K562 (cell line): ENCODE results near the gene GPR108. TPM values are rescaled to one million over a fixed set of nuclear protein-coding genes. Genes with fewer than 3 reads are reported as not detected.

ENCODE experiments used
- ATAC-seq: fragments of 200-7000 bp; cut with Tn5 transposase; 3 replicates; pipeline ENCODE4 v1.9.1; 2020; ENCODE audit warnings: moderate library complexity
- BruUV-seq: library from RNA; stranded (reverse); fragments of 400-500 nt; replicated peaks from 2 replicates; lab custom pipeline; 2021; lab: Mats Ljungman, UMichigan
- CTCF ChIA-PET: fragments of 300-600 bp; formaldehyde crosslinking; extraction: SDS; loops from one replicate; lab custom pipeline; 2021; ENCODE audit warnings: low intra/inter-chr PET ratio; lab: Yijun Ruan, JAX
- POLR2A ChIA-PET: fragments of 300-600, 350-650 bp; sonication (Branson Sonifier 250); formaldehyde crosslinking; extraction: SDS; loops from one replicate; lab custom pipeline; 2021; ENCODE audit warnings: antibody characterized with exemption, inconsistent platforms; lab: Yijun Ruan, JAX
- DNase-seq, 4 experiments: peaks; one replicate each; pipeline versions ENCODE4 v3.0.0 to v3.0.0-alpha.2; 2011 to 2018; ENCODE audit warnings: low spot score in 3 of 4, mixed read lengths in 3 of 4; ENCODE audit errors: extremely low read depth in 1 of 4
- FAIRE-seq: peaks from 2 replicates; lab custom pipeline; 2011; peaks lifted over from hg19 to GRCh38; lab: Jason Lieb, UNC
- H2AFZ ChIP-seq: 2 replicates; pipeline ENCODE4 v1.6.0; 2011; ENCODE audit warnings: low read depth, low read length, control low read depth, inconsistent platforms
- H3K27ac ChIP-seq: fragments of 200-600 bp; 3 replicates; pipeline ENCODE4 v1.8.0; 2011; ENCODE audit warnings: low read depth, mild to moderate bottlenecking, control low read depth, inconsistent platforms, low read length, moderate library complexity, mixed read lengths; ENCODE audit errors: extremely low read depth
- H3K27me3 ChIP-seq, 2 experiments: fragments of 300-600 bp in 1 of 2; 2 replicates in 1 of 2; 3 replicates in 1 of 2; pipeline versions ENCODE4 v1.6.0 to v1.8.0; 2011; ENCODE audit warnings: inconsistent platforms in 2 of 2, low read length in 2 of 2, mild to moderate bottlenecking in 1 of 2, mixed read lengths in 1 of 2, moderate library complexity in 1 of 2; ENCODE audit not compliant: control insufficient read depth in 2 of 2, insufficient read depth in 2 of 2
- H3K36me3 ChIP-seq: fragments of 300-600 bp; 3 replicates; pipeline ENCODE4 v1.8.0; 2011; ENCODE audit warnings: mild to moderate bottlenecking, low read length, inconsistent platforms; ENCODE audit not compliant: control insufficient read depth, insufficient read depth
- H3K4me1 ChIP-seq, 2 experiments: fragments of 200-600 bp in 1 of 2; replicated peaks in 1 of 2; 2 replicates in 1 of 2; 3 replicates in 1 of 2; pipeline versions ENCODE4 v1.5.1 to v1.8.0; 2011; ENCODE audit warnings: inconsistent platforms in 2 of 2, low read length in 2 of 2, mild to moderate bottlenecking in 1 of 2, mixed read lengths in 1 of 2, moderate library complexity in 1 of 2; ENCODE audit not compliant: control insufficient read depth in 2 of 2, insufficient read depth in 2 of 2
- H3K4me2 ChIP-seq: 2 replicates; pipeline ENCODE4 v1.6.1; 2011; ENCODE audit warnings: low read length, control low read depth, inconsistent platforms, mixed read lengths; ENCODE audit not compliant: insufficient read depth
- H3K4me3 ChIP-seq: fragments of 200-600 bp; sonication (generic), shearing (Covaris generic); 2 replicates; pipeline ENCODE4 v1.5.1; 2016; ENCODE audit warnings: control low read depth, inconsistent platforms
- H3K79me2 ChIP-seq: fragments of 200-600 bp; 3 replicates; pipeline ENCODE4 v1.8.0; 2011; ENCODE audit warnings: low read length, inconsistent platforms; ENCODE audit not compliant: control insufficient read depth, insufficient read depth
- H3K9ac ChIP-seq, 2 experiments: 2 replicates each; pipeline versions ENCODE4 v1.6.0 to v1.6.1; 2011; ENCODE audit warnings: low read depth in 2 of 2, low read length in 2 of 2, control low read depth in 1 of 2, inconsistent platforms in 1 of 2, mild to moderate bottlenecking in 1 of 2, mixed read lengths in 1 of 2; ENCODE audit not compliant: insufficient read depth in 1 of 2
- H3K9me1 ChIP-seq: one replicate; pipeline ENCODE4 v1.6.0; 2011; ENCODE audit warnings: inconsistent platforms, mild to moderate bottlenecking, low read length, moderate library complexity; ENCODE audit not compliant: control insufficient read depth, insufficient read depth
- H3K9me3 ChIP-seq: replicated peaks from 2 replicates; pipeline ENCODE4 v1.5.1; 2011; ENCODE audit warnings: low read depth, low read length, inconsistent platforms; ENCODE audit not compliant: control insufficient read depth, insufficient read depth
- H4K20me1 ChIP-seq: replicated peaks from 2 replicates; pipeline ENCODE4 v1.6.1; 2011; ENCODE audit warnings: low read length, inconsistent platforms, mixed read lengths; ENCODE audit not compliant: control insufficient read depth, insufficient read depth
- CREM ChIP-seq: IDR thresholded peaks from 2 replicates; pipeline ENCODE4 v1.6.1; 2014; ENCODE audit warnings: antibody characterized with exemption, low read depth
- GABPB1 ChIP-seq: sonication (generic); formaldehyde crosslinking; IDR thresholded peaks from 2 replicates; pipeline ENCODE4 v1.8.0; 2022; ENCODE audit warnings: mild to moderate bottlenecking, missing genetic modification reagents
- HMGN3 ChIP-seq: IDR thresholded peaks from 2 replicates; pipeline ENCODE4 v1.6.1; 2011; ENCODE audit warnings: borderline replicate concordance, low read depth, mild to moderate bottlenecking, mixed read lengths, low read length; ENCODE audit not compliant: insufficient read length; ENCODE audit errors: extremely low read depth
- POLR2A ChIP-seq: fragments of 450-650 bp; conservative IDR thresholded peaks from 2 replicates; pipeline ENCODE4 v1.6.1; 2016
- SIN3A ChIP-seq, 2 experiments: fragments of 150-350 bp in 1 of 2; IDR thresholded peaks; 2 replicates each; pipeline ENCODE4 v1.6.1; 2011 to 2016; ENCODE audit warnings: borderline replicate concordance in 2 of 2, low read depth in 2 of 2, low read length in 2 of 2, mild to moderate bottlenecking in 2 of 2, moderate library complexity in 2 of 2; ENCODE audit not compliant: control insufficient read depth in 1 of 2
- SUPT5H ChIP-seq: fragments of 450-650 bp; IDR thresholded peaks from 2 replicates; pipeline ENCODE4 v1.6.1; 2016
- TARDBP ChIP-seq: fragments of 450-650 bp; IDR thresholded peaks from 2 replicates; pipeline ENCODE4 v1.6.1; 2016
- TBP ChIP-seq: optimal IDR thresholded peaks from 2 replicates; pipeline ENCODE3; 2011; ENCODE audit warnings: low read depth, low read length, improper control_type of control experiment
- ZFX ChIP-seq: sonication (generic); formaldehyde crosslinking; IDR thresholded peaks from 2 replicates; pipeline ENCODE4 v1.8.0; 2022; ENCODE audit warnings: mild to moderate bottlenecking, missing genetic modification reagents, moderate library complexity
- WGBS: fragments of 100-300 bp; shearing (Covaris generic); methylation state at CpG from one replicate; pipeline ENCODE4 v1.1.6; 2016; ENCODE audit warnings: low coverage, mixed read lengths; ENCODE audit not compliant: insufficient coverage; ENCODE audit errors: missing lambda C conversion rate; 5-methylcytosine and 5-hydroxymethylcytosine counted together
- in situ Hi-C: fragments of 300-500 bp; cut with MboI; formaldehyde crosslinking; loops from 4 replicates; pipeline ENCODE4 v1.15.0; 2018; ENCODE audit warnings: inconsistent platforms, mixed read lengths
- intact Hi-C: fragments of 100-400 bp; cut with micrococcal nuclease; formaldehyde crosslinking; loops from 2 replicates; pipeline ENCODE4 v1.14.2; 2022
- polyA plus RNA-seq, 8 experiments: library from polyadenylated mRNA; depleted of rRNA in 4 of 8; stranded (reverse) in 5 of 8; unstranded in 3 of 8; fragments of >200 nt; fragmentation: Nextera tagmentation in 2 of 8; fragmentation: Illumina TruSeq in 1 of 8; extraction: Ambion mirVana in 2 of 8; extraction: Trizol in 1 of 8; gene quantifications; 2 replicates each; pipeline versions ENCODE4 v1.2.1 to v1.2.3, GENCODE V29; 2011 to 2014; ENCODE audit warnings: inconsistent platforms in 1 of 8, missing spikeins in 1 of 8
- total RNA-seq, 7 experiments: library from RNA; depleted of rRNA in 6 of 7; stranded (reverse); fragments of >200 nt in 6 of 7; fragmentation: Illumina TruSeq in 2 of 7; extraction: Trizol in 2 of 7; gene quantifications; 2 replicates each; pipeline versions ENCODE4 v1.2.1 to v1.2.3, GENCODE V29; 2011 to 2021; ENCODE audit warnings: low replicate concordance in 1 of 7
- TF ChIP-seq, protein P1 (sequence below): sonication (generic); formaldehyde crosslinking; IDR thresholded peaks from 2 replicates; pipeline ENCODE4 v1.8.0; 2022; ENCODE audit warnings: mild to moderate bottlenecking, missing genetic modification reagents
- TF ChIP-seq, protein P2 (sequence below), 2 experiments: fragments of 200-800 bp in 1 of 2; sonication (Bioruptor generic) in 1 of 2; sonication (generic) in 1 of 2; formaldehyde crosslinking in 1 of 2; IDR thresholded peaks in 1 of 2; conservative IDR thresholded peaks in 1 of 2; 2 replicates each; pipeline versions ENCODE4 v1.5.0 to v1.6.1; 2016 to 2020; ENCODE audit warnings: missing compliant biosample characterization in 1 of 2, missing genetic modification characterization in 1 of 2, missing genetic modification reagents in 1 of 2
- TF ChIP-seq, protein P3 (sequence below): fragments of 200-800 bp; sonication (Bioruptor generic); IDR thresholded peaks from 2 replicates; pipeline ENCODE4 v1.6.1; 2017; ENCODE audit warnings: missing genetic modification characterization, missing compliant biosample characterization
- TF ChIP-seq, protein P4 (sequence below): fragments of 450-650 bp; IDR thresholded peaks from 2 replicates; pipeline ENCODE4 v1.6.1; 2018; ENCODE audit not compliant: partially characterized antibody

Gene GPR108
- total and polyA plus RNA-seq, 9 of the 15 experiments (the other 6 are each of a cell fraction or from before 2014, with no cell fraction given): 2.4 to 33.2 (median 24.4) TPM

DNA sequence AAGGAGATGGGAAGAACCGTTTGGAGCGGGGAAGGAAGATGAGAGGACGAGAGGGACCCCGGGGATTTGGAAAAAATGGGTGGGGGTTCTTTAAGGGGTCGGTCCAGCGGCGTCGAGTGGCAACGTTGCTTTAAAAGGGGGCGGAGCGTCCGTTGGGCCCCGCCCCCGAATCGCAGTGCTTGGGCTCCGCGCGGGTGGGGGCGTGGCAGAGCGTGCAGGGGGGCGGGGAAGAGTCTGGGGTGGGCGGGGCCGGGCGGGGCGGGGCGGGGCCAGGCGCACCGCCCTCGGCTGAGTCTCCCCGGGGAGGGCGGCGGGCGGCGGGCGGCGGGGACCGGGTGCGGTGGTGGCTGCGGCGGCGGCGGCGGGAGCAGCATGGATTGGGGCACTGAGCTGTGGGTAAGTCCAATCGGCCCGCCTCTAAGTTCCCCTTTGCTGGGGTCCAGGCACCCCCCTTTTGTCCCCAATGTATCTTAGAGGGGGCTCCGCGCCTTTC, 2.1 kb upstream of the GPR108 start, which contains the start of gene TRIP10:
Gene TRIP10, plus strand, starts transcription at position 291 of the 493 bp plus-strand sequence. Its CDS starts 82 bp downstream, at position 373.
- Histone ChIP-seq H3K79me2 (peaks cover 44% of the 10 kb centered on the region), H3K4me1 (peaks cover 34 to 64% of the 10 kb centered on the region in 2 experiments), H3K9ac (peak within 1 kb of the TSS; percentile 82 to 97), H2AFZ (peak within 1 kb of the TSS; percentile 87), H3K36me3 (peaks cover 38% of the 10 kb centered on the region; the same call in 2 of the 3 replicates), H3K27me3 (no peaks in the 10 kb centered on the region), H4K20me1 (no peaks in the 10 kb centered on the region), H3K27ac (peak within 1 kb of the TSS; percentile 85), H3K9me1 (no peaks in the 10 kb centered on the region), H3K9me3 (no peaks in the 10 kb centered on the region), H3K4me3 (peak within 1 kb of the TSS; percentile 87), H3K4me2 (peak within 1 kb of the TSS; percentile 87)
- ChIA-PET POLR2A (interaction anchor here (0.7 to 0.8 kb wide), 2 partner anchors 18 to 44 kb away, joined by 3 to 4 read pairs; no protein-coding TSS in a partner anchor), CTCF (interaction anchor here (2.8 kb wide), 1 partner anchor 124 kb away, joined by 16 read pairs; no protein-coding TSS in a partner anchor)
- FAIRE-seq (no peak), DNase-seq (peak; percentile 84 to 93 (median 86)), ATAC-seq (peak; percentile 14)
- WGBS: under 1% methylated on average over 30 of the region's 47 CpGs
- BruUV-seq: no TSS peak
- in situ Hi-C loops (no loop called here), intact Hi-C loops (loop anchor here (2.0 to 10.0 kb wide), 3 partner anchors 27 to 225 kb away; partner anchors contain the start of gene SH2D3A)
- TF ChIP-seq CREM (0 out of 2 replicates have a peak, but pooled peaks have one; percentile 4), POLR2A (0 out of 2 replicates have a peak, but pooled peaks have one; percentile 26), TBP (peak; percentile 61), SUPT5H (0 out of 2 replicates have a peak, but pooled peaks have one; percentile 31), SIN3A (IDR thresholded peaks at IDR 0.05; ENCODE audit: borderline replicate concordance in 2 of 2, control insufficient read depth in 1 of 2, low read depth in 2 of 2, low read length in 2 of 2) (0 out of 4 replicates have a peak, but pooled peaks of 1 of the 2 experiments have one; percentile 50), TARDBP (no peak), HMGN3 (peak; percentile 22), GABPB1 (no peak), ZFX (CRISPR knock-in tag) (no peak)
- TF ChIP-seq, protein P1, sequence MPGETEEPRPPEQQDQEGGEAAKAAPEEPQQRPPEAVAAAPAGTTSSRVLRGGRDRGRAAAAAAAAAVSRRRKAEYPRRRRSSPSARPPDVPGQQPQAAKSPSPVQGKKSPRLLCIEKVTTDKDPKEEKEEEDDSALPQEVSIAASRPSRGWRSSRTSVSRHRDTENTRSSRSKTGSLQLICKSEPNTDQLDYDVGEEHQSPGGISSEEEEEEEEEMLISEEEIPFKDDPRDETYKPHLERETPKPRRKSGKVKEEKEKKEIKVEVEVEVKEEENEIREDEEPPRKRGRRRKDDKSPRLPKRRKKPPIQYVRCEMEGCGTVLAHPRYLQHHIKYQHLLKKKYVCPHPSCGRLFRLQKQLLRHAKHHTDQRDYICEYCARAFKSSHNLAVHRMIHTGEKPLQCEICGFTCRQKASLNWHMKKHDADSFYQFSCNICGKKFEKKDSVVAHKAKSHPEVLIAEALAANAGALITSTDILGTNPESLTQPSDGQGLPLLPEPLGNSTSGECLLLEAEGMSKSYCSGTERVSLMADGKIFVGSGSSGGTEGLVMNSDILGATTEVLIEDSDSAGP: peak; percentile 95
- TF ChIP-seq, protein P2, sequence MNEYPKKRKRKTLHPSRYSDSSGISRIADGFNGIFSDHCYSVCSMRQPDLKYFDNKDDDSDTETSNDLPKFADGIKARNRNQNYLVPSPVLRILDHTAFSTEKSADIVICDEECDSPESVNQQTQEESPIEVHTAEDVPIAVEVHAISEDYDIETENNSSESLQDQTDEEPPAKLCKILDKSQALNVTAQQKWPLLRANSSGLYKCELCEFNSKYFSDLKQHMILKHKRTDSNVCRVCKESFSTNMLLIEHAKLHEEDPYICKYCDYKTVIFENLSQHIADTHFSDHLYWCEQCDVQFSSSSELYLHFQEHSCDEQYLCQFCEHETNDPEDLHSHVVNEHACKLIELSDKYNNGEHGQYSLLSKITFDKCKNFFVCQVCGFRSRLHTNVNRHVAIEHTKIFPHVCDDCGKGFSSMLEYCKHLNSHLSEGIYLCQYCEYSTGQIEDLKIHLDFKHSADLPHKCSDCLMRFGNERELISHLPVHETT (CRISPR knock-in tag; conservative IDR thresholded peaks at IDR 0.05 in 1 of 2, IDR thresholded peaks at IDR 0.05 in 1 of 2): peak in 1 of 2 experiments; percentile 65; a peak in 1 of 4 replicates
- TF ChIP-seq, protein P3, sequence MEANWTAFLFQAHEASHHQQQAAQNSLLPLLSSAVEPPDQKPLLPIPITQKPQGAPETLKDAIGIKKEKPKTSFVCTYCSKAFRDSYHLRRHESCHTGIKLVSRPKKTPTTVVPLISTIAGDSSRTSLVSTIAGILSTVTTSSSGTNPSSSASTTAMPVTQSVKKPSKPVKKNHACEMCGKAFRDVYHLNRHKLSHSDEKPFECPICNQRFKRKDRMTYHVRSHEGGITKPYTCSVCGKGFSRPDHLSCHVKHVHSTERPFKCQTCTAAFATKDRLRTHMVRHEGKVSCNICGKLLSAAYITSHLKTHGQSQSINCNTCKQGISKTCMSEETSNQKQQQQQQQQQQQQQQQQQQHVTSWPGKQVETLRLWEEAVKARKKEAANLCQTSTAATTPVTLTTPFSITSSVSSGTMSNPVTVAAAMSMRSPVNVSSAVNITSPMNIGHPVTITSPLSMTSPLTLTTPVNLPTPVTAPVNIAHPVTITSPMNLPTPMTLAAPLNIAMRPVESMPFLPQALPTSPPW: peak; percentile 91
- TF ChIP-seq, protein P4, sequence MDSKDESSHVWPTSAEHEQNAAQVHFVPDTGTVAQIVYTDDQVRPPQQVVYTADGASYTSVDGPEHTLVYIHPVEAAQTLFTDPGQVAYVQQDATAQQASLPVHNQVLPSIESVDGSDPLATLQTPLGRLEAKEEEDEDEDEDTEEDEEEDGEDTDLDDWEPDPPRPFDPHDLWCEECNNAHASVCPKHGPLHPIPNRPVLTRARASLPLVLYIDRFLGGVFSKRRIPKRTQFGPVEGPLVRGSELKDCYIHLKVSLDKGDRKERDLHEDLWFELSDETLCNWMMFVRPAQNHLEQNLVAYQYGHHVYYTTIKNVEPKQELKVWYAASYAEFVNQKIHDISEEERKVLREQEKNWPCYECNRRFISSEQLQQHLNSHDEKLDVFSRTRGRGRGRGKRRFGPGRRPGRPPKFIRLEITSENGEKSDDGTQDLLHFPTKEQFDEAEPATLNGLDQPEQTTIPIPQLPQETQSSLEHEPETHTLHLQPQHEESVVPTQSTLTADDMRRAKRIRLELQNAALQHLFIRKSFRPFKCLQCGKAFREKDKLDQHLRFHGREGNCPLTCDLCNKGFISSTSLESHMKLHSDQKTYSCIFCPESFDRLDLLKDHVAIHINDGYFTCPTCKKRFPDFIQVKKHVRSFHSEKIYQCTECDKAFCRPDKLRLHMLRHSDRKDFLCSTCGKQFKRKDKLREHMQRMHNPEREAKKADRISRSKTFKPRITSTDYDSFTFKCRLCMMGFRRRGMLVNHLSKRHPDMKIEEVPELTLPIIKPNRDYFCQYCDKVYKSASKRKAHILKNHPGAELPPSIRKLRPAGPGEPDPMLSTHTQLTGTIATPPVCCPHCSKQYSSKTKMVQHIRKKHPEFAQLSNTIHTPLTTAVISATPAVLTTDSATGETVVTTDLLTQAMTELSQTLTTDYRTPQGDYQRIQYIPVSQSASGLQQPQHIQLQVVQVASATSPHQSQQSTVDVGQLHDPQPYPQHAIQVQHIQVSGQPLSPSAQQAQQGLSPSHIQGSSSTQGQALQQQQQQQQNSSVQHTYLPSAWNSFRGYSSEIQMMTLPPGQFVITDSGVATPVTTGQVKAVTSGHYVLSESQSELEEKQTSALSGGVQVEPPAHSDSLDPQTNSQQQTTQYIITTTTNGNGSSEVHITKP: peak; percentile 76
